ENCODE results near the gene FAM131A. TPM values are rescaled to one million over a fixed set of nuclear protein-coding genes. Genes with fewer than 3 reads are reported as not detected.

The FAM131A gene
- total and polyA plus RNA-seq, 2 experiments from 2014 or later: 12.2 to 12.6 TPM

DNA sequence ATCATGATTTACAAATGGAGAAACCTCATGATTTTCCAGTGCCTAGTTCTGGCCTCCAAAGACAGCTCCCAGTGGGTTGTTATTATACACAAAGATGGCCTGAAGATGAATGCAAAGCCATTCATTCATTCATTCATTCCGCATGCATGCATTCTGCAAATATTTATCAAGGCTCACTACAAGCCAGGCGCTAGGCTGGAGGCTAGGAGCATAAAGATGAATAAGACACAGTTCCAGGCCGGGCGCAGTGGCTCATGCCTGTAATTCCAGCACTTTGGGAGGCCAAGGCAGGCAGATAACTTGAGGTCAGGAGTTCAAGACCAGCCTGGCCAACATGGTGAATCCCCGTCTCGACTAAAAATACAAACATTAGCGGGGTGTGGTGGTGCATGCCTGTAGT, 40.8 kb upstream of the FAM131A start:
- Histone ChIP-seq H3K36me3 (replicated peaks; ENCODE audit: insufficient read depth, low read depth) (no peaks in the 10 kb centered on the region), H3K27ac (no peak overlapping the region), H3K4me1 (ENCODE audit: insufficient read depth) (peaks cover 8% of the 10 kb centered on the region), H3K9me2 (replicated peaks; ENCODE audit: insufficient read depth) (no peaks in the 10 kb centered on the region), H3K4me3 (no peak overlapping the region), H3K79me2 (peaks cover 24% of the 10 kb centered on the region), H3K9me3 (ENCODE audit: low read depth) (no peaks in the 10 kb centered on the region), H2AFZ (no peak overlapping the region), H4K20me1 (ENCODE audit: insufficient read depth, poor library complexity, severe bottlenecking) (no peaks in the 10 kb centered on the region), H3K27me3 (no peaks in the 10 kb centered on the region), H3K4me2 (no peak overlapping the region)
- TF ChIP-seq EZH2phosphoT487 (IDR thresholded peaks at IDR 0.05; ENCODE audit: low read depth, severe bottlenecking, unreplicated experiment) (no peak), EZH2 (IDR thresholded peaks at IDR 0.05; ENCODE audit: borderline replicate concordance) (no peak)
- TF ChIP-seq, protein P1, sequence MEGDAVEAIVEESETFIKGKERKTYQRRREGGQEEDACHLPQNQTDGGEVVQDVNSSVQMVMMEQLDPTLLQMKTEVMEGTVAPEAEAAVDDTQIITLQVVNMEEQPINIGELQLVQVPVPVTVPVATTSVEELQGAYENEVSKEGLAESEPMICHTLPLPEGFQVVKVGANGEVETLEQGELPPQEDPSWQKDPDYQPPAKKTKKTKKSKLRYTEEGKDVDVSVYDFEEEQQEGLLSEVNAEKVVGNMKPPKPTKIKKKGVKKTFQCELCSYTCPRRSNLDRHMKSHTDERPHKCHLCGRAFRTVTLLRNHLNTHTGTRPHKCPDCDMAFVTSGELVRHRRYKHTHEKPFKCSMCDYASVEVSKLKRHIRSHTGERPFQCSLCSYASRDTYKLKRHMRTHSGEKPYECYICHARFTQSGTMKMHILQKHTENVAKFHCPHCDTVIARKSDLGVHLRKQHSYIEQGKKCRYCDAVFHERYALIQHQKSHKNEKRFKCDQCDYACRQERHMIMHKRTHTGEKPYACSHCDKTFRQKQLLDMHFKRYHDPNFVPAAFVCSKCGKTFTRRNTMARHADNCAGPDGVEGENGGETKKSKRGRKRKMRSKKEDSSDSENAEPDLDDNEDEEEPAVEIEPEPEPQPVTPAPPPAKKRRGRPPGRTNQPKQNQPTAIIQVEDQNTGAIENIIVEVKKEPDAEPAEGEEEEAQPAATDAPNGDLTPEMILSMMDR (IDR thresholded peaks at IDR 0.05; ENCODE audit: poor library complexity): no peak
- WGBS (ENCODE audit: low lambda C conversion rate, missing lambda C conversion rate): 77% methylated on average over 7 of the region's 7 CpGs
- no peak for DNase-seq (ENCODE audit: low spot score)

DNA sequence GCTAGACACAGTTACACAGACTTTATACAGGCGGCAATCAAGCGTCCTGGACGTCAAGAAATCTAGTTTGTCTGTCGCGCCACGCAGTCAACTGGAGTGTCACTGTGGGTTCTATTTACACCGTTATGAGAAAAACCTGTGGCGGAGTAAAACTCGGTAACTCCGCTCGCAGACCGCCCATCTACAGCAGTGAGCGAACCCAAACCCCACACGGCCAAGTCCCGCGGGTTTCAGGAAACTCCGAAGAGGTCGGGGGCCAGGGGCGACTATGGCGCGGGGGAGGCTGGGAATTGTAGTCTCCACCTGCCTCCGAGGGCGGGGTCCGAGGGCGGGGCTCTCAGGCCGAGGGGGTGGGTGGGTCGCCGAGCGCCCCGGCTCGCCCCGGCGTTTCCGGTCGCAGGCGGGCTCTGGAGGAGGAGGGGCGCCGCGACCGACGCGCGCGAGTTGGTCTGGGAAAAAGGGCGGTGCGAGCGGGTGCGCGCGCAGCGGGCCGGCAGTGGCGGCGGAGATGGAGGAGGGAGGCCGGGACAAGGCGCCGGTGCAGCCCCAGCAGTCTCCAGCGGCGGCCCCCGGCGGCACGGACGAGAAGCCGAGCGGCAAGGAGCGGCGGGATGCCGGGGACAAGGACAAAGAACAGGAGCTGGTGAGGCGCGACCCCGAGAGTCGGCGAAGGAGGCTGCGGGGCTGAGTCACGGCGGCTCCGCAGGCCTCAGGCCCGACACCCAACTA, 38.5 kb upstream of the FAM131A start, which contains the start of gene PSMD2:
TSS of gene PSMD2 (plus strand) at position 483 of the 729 bp plus-strand sequence. CDS start at position 509, 26 bp downstream.
- no peaks in the 10 kb centered on the region for H4K20me1 ChIP-seq (ENCODE audit: insufficient read depth, poor library complexity, severe bottlenecking)
- H3K36me3 ChIP-seq (replicated peaks; ENCODE audit: insufficient read depth, low read depth): no peaks in the 10 kb centered on the region
- H3K27me3 ChIP-seq: no peaks in the 10 kb centered on the region
- H3K79me2 ChIP-seq: peaks cover 33% of the 10 kb centered on the region
- H3K4me3 ChIP-seq: peak within 1 kb of the TSS; percentile 84
- WGBS (ENCODE audit: low lambda C conversion rate, missing lambda C conversion rate): 1% methylated on average over 58 of the region's 78 CpGs
- H3K4me2 ChIP-seq: peak within 1 kb of the TSS; percentile 85
- DNase-seq (ENCODE audit: low spot score): peak; percentile 99
- peak within 1 kb of the TSS; percentile 77 for H3K27ac ChIP-seq
- TF ChIP-seq EZH2 (IDR thresholded peaks at IDR 0.05; ENCODE audit: borderline replicate concordance) (no peak), EZH2phosphoT487 (IDR thresholded peaks at IDR 0.05; ENCODE audit: low read depth, severe bottlenecking, unreplicated experiment) (no peak)
- TF ChIP-seq, protein P1 (IDR thresholded peaks at IDR 0.05; ENCODE audit: poor library complexity): no peak
- H2AFZ ChIP-seq: peak within 1 kb of the TSS; percentile 70
- no peaks in the 10 kb centered on the region for H3K9me3 ChIP-seq (ENCODE audit: low read depth)
- peaks cover 8% of the 10 kb centered on the region for H3K4me1 ChIP-seq (ENCODE audit: insufficient read depth)
- H3K9me2 ChIP-seq (replicated peaks; ENCODE audit: insufficient read depth): no peaks in the 10 kb centered on the region

DNA sequence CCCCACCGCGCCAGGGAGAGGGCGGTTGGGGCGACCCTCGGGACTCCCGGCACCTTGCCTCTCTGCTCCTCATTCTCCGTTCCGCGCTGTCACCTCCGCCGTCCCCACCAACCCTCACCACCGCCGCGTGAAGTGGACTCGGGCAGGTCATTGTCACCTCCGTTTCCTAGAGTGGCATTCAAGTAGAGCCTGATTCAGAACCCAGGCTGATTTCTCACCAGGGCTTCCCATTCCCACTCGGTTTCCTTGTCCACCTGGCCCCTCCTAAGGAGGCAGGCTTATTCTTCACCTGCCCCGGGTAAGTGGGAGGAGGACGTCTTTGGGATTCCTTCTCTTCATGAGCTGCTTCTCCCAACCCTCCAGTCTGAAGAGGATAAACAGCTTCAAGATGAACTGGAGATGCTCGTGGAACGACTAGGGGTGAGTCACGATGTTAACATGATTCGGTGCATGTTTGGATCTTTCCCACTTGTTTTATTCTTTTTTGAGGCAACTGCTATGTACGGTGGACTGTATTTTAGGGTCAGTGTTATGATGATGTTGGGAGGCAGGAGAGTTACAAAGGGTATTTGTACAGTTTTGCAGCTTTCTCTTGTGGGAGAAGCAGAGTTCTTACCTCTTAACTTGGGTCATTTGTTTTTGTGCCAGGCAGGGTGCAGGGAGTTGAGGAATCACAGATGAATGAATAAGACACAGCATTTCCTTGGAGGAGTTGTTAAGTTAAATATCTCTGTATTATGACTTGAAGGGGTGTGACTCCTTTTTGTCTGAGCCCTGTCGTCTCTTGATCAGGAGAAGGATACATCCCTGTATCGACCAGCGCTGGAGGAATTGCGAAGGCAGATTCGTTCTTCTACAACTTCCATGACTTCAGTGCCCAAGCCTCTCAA, 37.7 kb upstream of the FAM131A start:
- Histone ChIP-seq H4K20me1 (ENCODE audit: insufficient read depth, poor library complexity, severe bottlenecking) (no peaks in the 10 kb centered on the region), H3K79me2 (peaks cover 33% of the 10 kb centered on the region), H3K4me3 (peak overlapping the region; percentile 84), H3K4me1 (ENCODE audit: insufficient read depth) (peaks cover 8% of the 10 kb centered on the region), H3K9me2 (replicated peaks; ENCODE audit: insufficient read depth) (no peaks in the 10 kb centered on the region), H2AFZ (peak overlapping the region; percentile 22), H3K4me2 (peak overlapping the region; percentile 85), H3K27me3 (no peaks in the 10 kb centered on the region), H3K27ac (peak overlapping the region; percentile 36), H3K36me3 (replicated peaks; ENCODE audit: insufficient read depth, low read depth) (no peaks in the 10 kb centered on the region), H3K9me3 (ENCODE audit: low read depth) (no peaks in the 10 kb centered on the region)
- 24% methylated on average over 21 of the region's 29 CpGs for WGBS (ENCODE audit: low lambda C conversion rate, missing lambda C conversion rate)
- peak; percentile 44 for DNase-seq (ENCODE audit: low spot score)
- TF ChIP-seq EZH2 (IDR thresholded peaks at IDR 0.05; ENCODE audit: borderline replicate concordance): no peak
- TF ChIP-seq EZH2phosphoT487 (IDR thresholded peaks at IDR 0.05; ENCODE audit: low read depth, severe bottlenecking, unreplicated experiment): no peak
- TF ChIP-seq, protein P1 (IDR thresholded peaks at IDR 0.05; ENCODE audit: poor library complexity): no peak

All from hepatocyte (in vitro differentiated cells).